ENCODE results near the gene NKX6-2. TPM values are rescaled to one million over a fixed set of nuclear protein-coding genes. Genes with fewer than 3 reads are reported as not detected.
"Not testable (repeated sequence)": the region's sequence is repeated elsewhere in the genome, so short reads cannot be mapped to it uniquely, and the experiment has no call there.

The NKX6-2 gene
- total RNA-seq, 1 experiment from 2014 or later: not detected

DNA sequence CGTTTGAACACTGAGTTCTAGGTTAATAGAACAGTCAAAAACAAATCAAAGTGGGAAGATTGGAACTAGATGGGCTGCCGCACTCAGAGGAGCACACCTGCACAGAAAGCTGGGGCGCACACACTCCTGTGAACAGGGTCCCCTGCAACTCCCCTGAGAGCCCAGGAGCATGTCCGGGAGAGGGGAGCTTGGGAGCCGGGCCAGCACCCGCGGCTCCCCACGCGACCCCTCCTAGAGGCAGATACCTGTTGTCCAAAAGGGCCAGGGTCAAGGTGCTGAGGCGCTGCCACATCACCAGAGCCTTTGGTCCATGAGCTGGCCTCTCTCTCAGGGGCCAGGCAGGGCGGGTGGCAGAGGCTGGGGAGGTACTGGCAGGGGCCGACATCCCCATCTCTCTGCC is 5.6 kb downstream of the NKX6-2 start:
- DNase-seq (ENCODE audit: low read depth): no peak

DNA sequence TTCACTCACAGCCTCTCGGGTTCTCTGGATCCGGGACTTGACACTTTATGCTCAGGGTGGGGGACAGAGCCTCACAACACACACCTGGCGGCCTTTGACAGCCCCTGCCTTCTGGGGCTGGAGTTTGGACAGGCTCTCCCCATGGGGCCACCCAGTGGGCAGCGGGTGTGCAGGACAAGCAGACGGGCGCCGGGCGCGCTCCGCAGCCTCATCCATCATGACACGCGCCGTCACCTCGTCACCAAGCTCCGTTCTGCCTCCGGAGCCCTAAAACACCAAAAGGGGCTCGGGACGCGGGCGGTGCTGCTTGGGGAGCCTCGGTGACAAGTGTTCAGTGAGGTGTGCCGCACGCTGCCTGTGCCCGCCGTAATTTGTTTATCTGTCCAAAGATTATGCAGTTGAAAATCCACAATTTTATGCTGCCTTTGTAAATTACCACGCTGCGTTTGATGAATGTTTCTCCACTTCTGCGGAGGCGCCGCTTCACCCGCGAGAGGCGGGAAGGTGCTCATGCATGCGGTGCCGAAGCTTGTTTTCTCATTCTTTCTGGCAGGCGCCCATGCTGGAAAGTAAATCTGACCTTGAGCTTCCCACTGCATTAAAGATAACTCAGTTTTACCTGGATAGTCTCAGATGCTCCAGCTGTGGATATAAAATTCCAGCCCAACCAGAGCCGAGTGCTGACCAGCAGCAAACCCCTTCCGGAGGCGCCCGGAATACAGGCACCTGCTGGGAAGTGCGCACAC is 6.2 kb downstream of the NKX6-2 start:
- no peak for DNase-seq (ENCODE audit: low read depth)

DNA sequence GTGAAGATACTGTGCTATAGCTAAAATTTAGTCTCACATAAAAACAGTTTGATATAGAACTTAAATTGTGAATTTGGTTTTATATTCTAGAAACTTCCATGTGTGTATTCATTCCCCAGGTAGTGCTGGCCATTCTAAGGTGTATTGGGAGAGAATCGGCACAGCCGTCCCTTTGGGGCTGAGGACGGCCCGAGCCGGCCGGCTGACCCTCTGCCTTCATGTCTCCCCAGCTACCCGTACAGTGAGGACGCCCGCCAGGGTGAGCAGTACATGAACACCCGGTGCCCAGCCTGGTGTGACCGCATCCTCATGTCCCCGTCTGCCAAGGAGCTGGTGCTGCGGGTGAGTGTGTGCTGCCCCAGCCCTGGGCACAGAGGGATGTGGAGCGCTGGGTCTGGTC is 8.5 kb downstream of the NKX6-2 start:
- DNase-seq (ENCODE audit: low read depth): no peak

DNA sequence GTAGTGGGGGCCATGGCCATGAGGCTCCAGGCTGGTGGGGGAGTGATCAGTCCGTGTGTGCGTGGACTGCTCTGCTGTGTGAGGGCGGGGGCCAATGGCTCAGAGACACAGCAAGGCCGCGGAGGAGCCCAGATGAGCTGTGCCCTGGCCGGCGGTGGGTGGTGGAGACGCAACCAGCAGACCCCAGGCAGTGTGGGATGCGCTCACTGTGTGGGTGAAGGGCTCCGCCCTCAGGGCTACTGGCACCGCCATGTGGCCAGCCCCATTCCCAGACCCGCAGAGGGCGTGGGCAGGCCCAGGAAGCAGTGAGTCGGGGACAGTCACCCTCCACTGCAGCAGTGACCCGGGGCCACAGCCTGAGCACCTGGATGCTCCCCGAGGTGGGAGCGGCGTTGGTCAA is 9.1 kb downstream of the NKX6-2 start:
- DNase-seq (ENCODE audit: low read depth): no peak

DNA sequence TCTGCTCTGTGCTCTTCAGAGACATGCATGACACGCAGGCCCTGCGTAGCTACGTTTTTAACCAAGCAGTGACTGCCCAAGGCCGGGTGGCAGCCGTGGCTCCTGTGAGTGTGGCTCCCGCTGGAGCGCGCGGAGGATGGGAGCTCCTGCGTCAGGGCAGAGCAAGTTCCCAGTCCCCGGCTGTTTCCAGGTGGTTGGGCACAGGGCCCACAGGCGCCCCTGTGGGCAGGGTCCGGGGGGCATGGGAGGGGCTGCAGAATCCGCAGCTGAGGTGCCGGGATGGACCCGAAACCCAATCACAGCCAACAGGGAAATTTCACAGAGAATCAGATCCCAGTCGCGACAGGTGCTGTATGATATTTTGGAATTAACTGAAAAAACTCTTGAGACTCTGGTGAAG is 9.8 kb downstream of the NKX6-2 start:
- no peak for DNase-seq (ENCODE audit: low read depth)

DNA sequence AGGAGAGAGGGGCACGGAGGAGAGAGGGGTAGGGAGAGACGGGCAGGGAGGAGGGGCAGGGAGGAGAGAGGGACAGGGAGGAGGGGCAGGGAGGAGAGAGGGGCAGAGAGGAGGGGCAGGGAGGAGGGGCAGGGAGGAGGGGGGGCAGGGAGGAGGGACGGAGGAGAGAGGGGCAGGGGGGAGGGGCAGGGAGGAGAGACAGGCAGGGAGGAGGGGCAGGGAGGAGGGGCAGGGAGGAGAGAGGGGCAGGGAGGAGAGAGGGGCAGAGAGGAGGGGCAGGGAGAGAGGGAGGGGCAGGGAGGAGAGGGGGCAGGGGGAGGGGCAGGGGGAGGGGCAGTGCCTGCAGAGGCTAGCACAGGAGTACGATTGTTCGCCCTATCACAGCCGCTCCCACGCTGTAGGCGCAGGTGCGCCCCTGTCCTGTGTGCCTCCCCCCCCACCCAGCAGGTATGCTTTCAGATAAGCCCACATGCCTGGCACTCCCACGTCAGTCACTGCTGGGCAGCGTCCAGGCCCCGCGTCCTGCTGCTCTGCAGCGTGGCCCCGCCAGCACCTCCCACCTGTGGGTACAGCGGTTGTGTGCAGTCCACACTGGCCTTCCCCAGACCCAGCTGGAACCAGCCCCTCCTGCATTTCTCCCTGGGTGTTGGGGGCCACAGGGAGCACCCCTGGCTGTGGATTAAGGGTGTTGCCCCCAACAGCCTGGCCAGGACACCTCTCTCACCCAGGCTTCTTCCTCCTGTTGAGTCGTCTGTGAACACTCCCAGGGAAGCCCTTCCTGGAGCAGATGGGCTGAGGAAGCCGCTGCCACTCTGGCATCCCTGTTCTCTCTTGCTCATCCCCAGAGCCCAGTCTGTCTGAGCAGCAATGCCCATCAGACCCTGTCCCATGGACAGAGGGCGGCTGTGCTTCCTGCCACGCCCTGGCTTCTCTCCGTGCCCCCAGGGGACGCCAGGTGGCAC is 10.8 kb downstream of the NKX6-2 start:
- DNase-seq (ENCODE audit: low read depth): no peak

DNA sequence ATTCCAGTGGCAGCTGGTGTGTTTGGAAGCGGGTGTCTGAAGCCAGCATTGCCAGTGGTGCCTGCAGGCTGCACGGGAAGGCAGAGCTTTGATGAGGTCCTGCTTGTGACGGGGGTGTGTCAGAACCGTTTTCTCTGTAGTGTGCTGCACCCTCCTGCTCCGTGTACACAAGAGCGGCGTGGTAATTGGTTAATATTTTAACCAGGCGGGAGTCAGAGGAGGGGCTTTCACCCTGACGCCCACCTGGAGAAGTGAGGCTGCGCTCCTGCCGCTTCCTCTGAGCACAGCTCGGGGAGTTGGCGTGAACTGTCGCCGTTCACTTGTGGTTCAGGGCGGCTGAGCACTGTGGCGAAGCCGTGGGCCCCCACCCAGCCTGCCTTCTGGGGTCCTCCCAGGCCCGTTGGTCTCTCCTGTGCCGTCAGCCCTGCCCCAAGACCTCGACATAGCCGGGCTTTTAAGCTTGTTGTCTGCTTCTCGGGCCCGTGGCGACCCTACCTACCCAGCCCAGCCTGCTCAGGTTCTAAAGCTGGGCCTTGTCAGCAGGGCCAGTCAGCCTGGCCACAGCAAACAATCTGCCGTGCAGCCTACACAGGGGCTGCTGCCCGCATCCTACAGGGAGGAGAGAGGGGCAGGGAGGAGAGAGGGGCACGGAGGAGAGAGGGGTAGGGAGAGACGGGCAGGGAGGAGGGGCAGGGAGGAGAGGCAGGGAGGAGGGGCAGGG is 11.6 kb downstream of the NKX6-2 start:
- no peak for DNase-seq (ENCODE audit: low read depth)

DNA sequence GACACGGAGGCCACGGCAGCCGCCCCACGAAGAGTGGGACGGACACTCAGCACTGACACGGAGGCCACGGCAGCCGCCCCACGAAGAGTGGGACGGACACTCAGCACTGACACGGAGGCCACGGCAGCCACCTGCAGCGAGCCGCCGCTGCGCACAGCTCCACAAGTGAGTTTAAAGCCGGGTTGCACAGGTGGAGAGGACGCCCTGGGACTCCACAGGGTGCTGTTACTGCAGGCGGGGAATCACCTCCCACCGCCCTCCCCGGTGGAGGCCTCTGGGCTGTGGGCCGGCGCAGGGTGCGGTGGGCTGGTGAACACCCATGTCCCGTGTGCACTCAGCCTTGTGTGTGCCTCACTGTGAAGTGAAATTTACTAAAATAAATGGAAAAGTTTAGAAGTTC is 13.1 kb downstream of the NKX6-2 start:
- not testable (repeated sequence) for DNase-seq (ENCODE audit: low read depth)

DNA sequence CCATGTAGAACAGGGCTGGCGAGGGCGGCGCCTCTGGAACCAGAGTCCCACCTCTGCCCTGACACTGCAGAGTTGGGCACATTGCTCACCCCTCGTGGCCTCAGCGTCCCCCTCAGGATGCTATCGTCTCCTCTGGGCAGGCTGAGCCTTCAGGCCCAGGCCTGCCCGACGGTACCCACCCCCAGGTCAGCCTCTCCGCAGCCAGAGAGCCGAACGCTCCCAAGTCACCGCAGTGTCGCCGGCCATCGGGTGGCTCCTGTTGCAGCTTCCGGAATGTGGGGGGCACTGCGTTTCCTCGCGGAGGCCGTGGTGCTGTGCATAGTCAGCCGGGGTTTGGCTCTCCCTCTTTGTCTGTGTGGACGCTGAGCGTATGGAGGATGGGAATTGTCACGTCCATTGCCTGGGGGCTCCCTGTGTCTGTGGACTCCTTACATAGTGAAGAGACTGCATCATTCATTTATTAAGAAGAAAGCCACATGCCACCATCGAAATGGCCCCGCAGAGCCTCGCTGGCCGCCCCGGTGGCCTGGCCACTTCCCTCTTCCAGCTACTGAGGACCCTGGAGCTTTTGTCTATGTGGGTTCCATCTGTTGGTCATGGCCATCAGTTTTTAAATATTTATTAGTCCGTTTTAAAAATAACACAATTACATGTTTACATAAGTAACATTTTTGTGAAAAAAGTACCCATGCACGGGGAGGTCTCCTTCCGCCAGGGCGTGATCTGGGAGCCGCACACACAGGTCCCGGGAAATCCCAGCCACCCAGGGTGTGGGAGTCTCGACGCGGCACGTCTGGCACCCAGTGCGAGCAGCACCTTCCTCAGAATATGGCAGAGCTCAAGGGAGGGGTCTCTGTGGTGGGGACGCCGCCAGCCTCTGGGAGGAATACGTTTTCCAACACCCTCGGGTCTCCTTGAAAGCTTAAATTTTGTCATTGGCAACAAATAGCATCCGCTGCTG is 15.6 kb downstream of the NKX6-2 start:
- DNase-seq (ENCODE audit: low read depth): no peak

DNA sequence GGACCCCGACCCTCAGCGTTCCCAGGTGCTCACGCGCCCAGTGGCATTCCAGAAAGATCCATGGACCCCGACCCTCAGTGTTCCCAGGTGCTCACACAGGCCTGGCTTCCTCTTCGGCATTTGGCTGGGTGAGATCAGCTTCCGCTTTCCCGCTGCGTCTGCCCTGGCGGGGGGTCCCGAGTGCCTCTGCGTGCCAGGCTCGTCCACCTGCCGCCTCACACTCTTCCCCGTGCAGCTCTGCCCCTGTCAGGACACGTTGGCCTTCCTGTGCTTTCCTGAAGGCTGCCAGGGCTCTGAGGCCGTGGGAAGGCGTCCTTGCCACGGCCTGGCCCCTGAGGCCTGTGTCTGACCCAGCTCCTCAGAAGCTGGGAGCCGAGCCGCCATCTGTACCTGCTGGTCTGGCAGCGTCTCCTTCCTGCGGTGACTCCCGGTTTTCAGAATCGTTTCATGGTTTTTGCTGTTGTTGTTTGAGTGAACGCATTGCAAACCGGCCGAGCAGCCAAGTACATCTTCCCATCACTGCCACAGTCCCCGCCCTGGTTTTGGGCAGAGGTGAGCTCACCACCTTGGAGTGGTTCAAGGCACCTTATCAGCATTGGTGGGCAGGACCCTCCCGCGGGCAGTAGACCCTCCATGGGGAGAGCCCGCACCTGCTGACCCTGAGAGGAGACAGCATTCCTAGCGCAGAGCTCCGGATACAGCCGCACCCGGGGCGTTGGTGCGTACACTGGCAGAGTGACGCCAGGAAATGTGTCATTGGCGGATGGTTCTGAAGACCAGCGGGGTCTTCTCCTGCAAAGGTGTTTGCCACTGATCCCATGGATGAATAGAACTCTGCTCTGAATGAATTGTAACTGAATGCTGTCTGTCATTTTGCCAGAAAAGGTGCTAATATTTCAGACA is 17.4 kb downstream of the NKX6-2 start:
- DNase-seq (ENCODE audit: low read depth): no peak

DNA sequence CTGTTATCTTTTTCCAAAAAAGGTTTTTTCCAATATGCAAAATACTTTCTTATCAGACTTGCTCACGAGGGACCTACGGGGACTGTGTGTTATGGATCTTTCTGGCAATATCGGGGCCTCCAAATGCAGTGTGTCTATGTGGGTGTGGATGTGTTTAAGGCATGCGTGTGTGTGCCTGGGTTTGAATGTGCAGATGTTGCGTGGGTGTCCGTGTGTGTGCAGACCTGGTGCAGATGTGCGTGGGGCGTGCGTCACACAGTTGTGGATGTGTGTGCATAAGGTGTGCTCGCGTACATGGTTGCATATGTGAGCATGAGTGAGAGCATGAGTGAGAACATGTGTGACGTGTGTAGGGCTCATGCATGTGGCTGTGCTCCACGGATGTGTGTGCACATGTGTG is 19.7 kb downstream of the NKX6-2 start:
- DNase-seq (ENCODE audit: low read depth): no peak

DNA sequence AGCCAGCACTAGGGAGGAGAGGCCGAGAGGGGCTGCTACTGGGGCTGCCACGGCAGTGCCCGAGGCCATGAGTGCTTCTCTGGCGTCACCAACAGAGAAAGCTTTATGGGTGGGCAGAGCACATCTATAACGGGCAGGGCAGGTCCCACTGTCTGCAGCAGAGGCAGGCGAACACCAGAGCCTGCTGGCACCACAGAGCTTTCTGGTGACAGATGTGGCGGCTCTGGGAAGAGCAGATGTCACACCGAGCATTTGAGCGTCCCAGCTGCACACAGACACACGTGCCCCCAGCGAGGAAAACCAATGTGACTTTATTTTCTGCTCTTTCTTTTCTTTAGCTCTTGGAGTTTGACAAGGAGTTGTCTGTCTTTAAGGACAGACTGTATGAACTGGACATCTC is 20.5 kb downstream of the NKX6-2 start:
- DNase-seq (ENCODE audit: low read depth): no peak

DNA sequence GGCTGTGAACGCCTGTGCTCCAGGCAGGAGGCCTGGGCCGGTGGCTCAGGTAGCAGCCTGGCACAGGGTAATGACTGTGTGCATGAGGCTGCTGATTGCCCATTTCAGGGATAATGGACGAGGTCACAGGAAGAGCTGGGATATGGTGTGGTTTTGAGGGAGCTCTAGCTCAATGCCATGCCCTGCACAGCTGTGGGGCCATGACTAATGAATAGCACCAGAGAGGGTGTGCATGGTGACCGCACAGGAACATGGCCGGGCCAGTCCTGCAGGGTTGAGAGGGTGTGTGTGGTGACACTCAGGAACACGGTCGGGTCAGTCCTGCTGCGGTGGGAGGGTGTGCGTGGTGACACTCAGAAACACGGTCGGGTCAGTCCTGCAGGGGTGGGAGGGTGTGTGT is 21.8 kb downstream of the NKX6-2 start:
- peak; percentile 19 for DNase-seq (ENCODE audit: low read depth)

DNA sequence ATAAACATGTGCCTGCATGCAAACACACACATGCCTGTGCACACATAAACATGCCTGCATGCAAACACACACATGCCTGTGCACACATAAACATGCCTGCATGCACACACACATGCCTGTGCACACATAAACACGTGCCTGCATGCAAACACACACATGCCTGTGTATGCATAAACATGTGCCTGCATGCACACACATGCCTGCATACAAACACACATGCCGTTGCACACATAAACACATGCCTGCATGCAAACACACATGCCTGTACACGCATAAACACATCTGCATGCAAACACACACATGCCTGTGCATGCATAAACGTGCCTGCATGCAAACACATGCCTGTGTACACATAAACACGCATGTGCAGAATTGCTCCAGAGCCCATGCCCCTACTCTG is 22.4 kb downstream of the NKX6-2 start:
- DNase-seq (ENCODE audit: low read depth): no peak

DNA sequence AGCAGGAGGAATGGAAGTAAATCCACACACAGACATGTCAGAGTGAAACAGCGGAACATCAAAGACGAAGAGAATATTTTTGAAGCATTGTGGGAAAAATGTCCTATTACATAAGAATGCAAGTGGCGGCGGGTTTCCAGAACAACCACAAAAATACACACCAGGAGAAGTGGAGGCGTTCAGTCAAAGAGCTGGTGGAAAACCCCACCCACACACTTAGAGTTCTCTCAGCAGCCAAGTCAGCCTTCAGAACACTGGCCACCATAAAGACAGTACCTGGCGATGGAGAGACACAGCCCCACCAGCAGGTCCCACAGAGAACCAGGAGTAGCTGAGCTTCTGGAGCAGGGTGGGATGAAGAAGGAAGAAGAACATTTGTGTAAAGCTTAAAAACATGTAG is 23.7 kb downstream of the NKX6-2 start:
- DNase-seq (ENCODE audit: low read depth): no peak

DNA sequence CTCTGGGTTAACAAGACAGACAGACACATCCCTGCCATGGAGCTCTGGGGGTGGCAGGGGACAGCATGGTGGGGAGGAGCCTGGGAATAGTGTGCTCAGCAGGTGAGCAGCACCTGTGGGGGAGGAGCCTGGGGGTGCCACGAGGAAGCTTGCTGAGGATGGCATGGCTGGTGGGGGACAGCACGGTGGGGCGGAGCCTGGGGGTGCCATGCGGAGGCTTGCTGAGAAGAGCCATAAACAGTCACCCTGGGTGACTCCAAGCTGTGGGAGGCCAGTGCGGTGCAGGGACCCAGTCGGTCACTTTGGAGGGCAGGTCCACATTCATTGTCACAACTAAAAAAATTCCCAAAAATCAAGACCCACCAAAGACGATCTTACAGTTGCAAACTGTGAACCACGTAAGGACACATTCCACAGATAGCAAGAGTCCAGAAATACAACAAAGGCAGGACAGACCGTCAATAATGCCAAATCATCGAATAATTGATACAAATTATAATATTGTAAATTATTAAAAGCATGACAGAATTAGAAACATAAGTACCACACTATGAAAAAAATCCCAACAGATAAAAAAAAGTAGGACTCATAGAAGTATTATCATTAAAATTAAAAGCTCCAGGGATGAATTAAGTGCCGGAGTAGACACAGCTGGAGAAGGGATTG is 24.4 kb downstream of the NKX6-2 start:
- DNase-seq (ENCODE audit: low read depth): no peak

DNA sequence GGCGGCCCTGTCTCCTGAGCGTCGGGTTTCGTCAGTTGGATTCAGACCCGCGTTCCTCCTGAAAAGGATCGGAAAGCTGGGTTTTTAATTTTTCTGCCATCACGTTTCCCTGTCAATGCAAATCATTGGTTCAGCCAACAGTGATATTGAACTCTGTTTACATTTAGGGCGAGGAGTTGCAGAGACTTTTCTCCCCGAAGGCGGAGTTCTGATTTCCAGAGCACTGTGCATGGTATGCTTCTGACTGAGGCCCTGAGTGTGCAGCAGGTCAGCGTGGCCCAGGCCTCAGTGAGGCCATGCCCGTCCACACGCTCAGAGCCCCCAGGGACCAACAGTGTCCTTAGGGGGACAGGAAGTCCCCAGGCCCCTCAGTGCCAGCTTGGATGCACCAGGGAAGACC is 27.1 kb downstream of the NKX6-2 start:
- DNase-seq (ENCODE audit: low read depth): no peak

DNA sequence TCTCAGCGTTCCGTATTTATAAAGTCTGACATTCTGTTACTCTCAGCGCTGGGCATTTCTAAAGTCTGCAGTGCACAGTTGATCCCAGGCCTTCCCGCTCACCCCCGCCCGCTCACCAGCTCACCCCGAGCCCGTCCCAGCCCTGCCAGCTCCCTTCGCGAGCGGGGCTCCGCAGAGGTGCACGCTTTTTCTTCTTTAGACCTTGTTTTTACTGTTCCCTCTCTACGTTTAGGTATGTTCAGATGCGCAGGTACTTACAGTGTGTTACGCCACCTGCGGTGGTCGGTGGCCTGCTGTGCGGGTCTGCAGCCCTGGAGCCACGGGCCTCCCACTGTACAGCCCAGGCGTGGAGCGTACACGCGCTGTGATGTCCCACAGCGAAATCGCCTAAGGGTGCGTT is 28.8 kb downstream of the NKX6-2 start:
- no peak for DNase-seq (ENCODE audit: low read depth)

DNA sequence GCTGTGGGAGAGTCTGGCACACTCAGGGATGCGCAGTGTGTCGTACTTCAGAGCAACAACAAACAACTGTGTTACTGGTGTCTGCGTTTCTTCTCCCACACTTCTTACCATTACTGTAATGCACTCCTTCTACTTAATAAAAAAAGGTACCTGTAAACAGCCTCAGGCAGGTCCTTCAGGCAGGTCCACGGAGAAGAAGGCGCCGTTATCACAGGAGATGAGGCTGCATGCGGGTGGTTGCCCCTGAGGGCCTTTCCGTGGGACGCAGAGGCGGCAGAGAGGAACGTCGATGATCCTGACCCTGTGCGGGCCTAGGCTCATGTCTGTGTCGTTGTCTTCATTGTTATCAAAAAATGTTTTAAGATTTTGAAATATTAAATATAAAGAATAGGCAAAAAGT is 29.4 kb downstream of the NKX6-2 start:
- DNase-seq (ENCODE audit: low read depth): no peak

All from LHCN-M2 (cell line).